HEK293 (cell line): Measurements from ENCODE around the gene KRT71.

Experiments used
- CTCF ChIA-PET: fragments of 350-600 bp; formaldehyde crosslinking; extraction: SDS; loops from one replicate; lab custom pipeline; 2021; ENCODE audit warnings: antibody characterized with exemption; lab: Yijun Ruan, JAX
- POLR2A ChIA-PET: fragments of 300-600 bp; formaldehyde crosslinking; extraction: SDS; loops from one replicate; lab custom pipeline; 2020; ENCODE audit warnings: antibody characterized with exemption, inconsistent platforms; lab: Yijun Ruan, JAX
- H3K27ac ChIP-seq: fragments of 200-500 bp; sonication (Bioruptor generic); 2 replicates; pipeline ENCODE4 v1.5.1; 2014; ENCODE audit warnings: low read depth, low read length, control low read depth, inconsistent platforms; ENCODE audit errors: extremely low read depth
- H3K36me3 ChIP-seq, 2 experiments: fragments of 200-500 bp in 1 of 2; sonication (Bioruptor generic) in 1 of 2; 1 replicate in 1 of 2; 2 replicates in 1 of 2; pipeline ENCODE4 v1.5.1; 2014 to 2017; ENCODE audit warnings: inconsistent platforms in 2 of 2, low read length in 2 of 2; ENCODE audit not compliant: control insufficient read depth in 2 of 2, insufficient read depth in 1 of 2
- H3K4me1 ChIP-seq: fragments of 200-500 bp; sonication (Bioruptor generic); 2 replicates; pipeline ENCODE4 v1.5.1; 2014; ENCODE audit warnings: mild to moderate bottlenecking, low read length, inconsistent platforms; ENCODE audit not compliant: control insufficient read depth, insufficient read depth
- H3K4me3 ChIP-seq: 2 replicates; pipeline ENCODE4 v1.5.1; 2011; ENCODE audit warnings: low read depth, mild to moderate bottlenecking, control low read depth, low read length, moderate library complexity
- H3K9me3 ChIP-seq: fragments of 200-500 bp; sonication (Bioruptor generic); 2 replicates; pipeline ENCODE4 v1.5.1; 2014; ENCODE audit warnings: low read depth, low read length, inconsistent platforms; ENCODE audit not compliant: control insufficient read depth, insufficient read depth
- FEZF1 ChIP-seq: fragments of 450-650 bp; formaldehyde crosslinking; IDR thresholded peaks from 2 replicates; pipeline ENCODE4 v1.5.1; 2016; ENCODE audit warnings: missing biosample characterization, missing genetic modification characterization
- GLIS1 ChIP-seq: fragments of 450-650 bp; formaldehyde crosslinking; IDR thresholded peaks from 2 replicates; pipeline ENCODE4 v1.5.1; 2016; ENCODE audit warnings: missing biosample characterization, missing genetic modification characterization
- HOXC10 ChIP-seq: sonication (generic); formaldehyde crosslinking; IDR thresholded peaks from 2 replicates; pipeline ENCODE4 v1.8.1; 2023; ENCODE audit warnings: mild to moderate bottlenecking, missing genetic modification reagents
- SP7 ChIP-seq: fragments of 450-650 bp; formaldehyde crosslinking; IDR thresholded peaks from 2 replicates; pipeline ENCODE4 v1.5.1; 2016; ENCODE audit warnings: missing biosample characterization, missing genetic modification characterization
- TRIM28 ChIP-seq: IDR thresholded peaks from 2 replicates; pipeline ENCODE4 v1.6.1; 2011; ENCODE audit warnings: low read length, control low read depth, borderline replicate concordance
- YY1 ChIP-seq: fragments of 450-650 bp; formaldehyde crosslinking; IDR thresholded peaks from 2 replicates; pipeline ENCODE4 v1.5.1; 2018; ENCODE audit warnings: missing biosample characterization, missing genetic modification characterization
- YY2 ChIP-seq: fragments of 450-650 bp; formaldehyde crosslinking; IDR thresholded peaks from 2 replicates; pipeline ENCODE4 v1.5.1; 2016; ENCODE audit warnings: missing biosample characterization, missing genetic modification characterization
- ZBTB21 ChIP-seq: fragments of 450-650 bp; formaldehyde crosslinking; IDR thresholded peaks from 2 replicates; pipeline ENCODE4 v1.5.1; 2017; ENCODE audit warnings: missing biosample characterization, missing genetic modification characterization
- ZFP3 ChIP-seq: fragments of 450-650 bp; formaldehyde crosslinking; IDR thresholded peaks from 2 replicates; pipeline ENCODE4 v1.5.1; 2016; ENCODE audit warnings: low read depth, missing biosample characterization, missing genetic modification characterization
- ZNF114 ChIP-seq: fragments of 450-650 bp; formaldehyde crosslinking; IDR thresholded peaks from 2 replicates; pipeline ENCODE4 v1.5.0; 2017; ENCODE audit warnings: missing biosample characterization, missing genetic modification characterization
- ZNF169 ChIP-seq: fragments of 450-650 bp; formaldehyde crosslinking; IDR thresholded peaks from 2 replicates; pipeline ENCODE4 v1.5.1; 2016; ENCODE audit warnings: missing biosample characterization, missing genetic modification characterization
- ZNF2 ChIP-seq: fragments of 450-650 bp; formaldehyde crosslinking; IDR thresholded peaks from 2 replicates; pipeline ENCODE4 v1.5.1; 2016; ENCODE audit warnings: missing biosample characterization, missing genetic modification characterization
- ZNF211 ChIP-seq: fragments of 450-650 bp; formaldehyde crosslinking; IDR thresholded peaks from 2 replicates; pipeline ENCODE4 v1.5.1; 2016; ENCODE audit warnings: low read depth, missing biosample characterization, missing genetic modification characterization
- ZNF266 ChIP-seq: fragments of 450-650 bp; formaldehyde crosslinking; IDR thresholded peaks from 2 replicates; pipeline ENCODE4 v1.5.1; 2016; ENCODE audit warnings: missing biosample characterization, missing genetic modification characterization, low read depth
- ZNF426 ChIP-seq: fragments of 450-650 bp; formaldehyde crosslinking; IDR thresholded peaks from 2 replicates; pipeline ENCODE4 v1.5.1; 2017; ENCODE audit warnings: missing biosample characterization, missing genetic modification characterization, mild to moderate bottlenecking, inconsistent platforms, moderate library complexity
- ZNF548 ChIP-seq: fragments of 450-650 bp; formaldehyde crosslinking; IDR thresholded peaks from 2 replicates; pipeline ENCODE4 v1.5.1; 2016; ENCODE audit warnings: missing biosample characterization, missing genetic modification characterization
- ZNF747 ChIP-seq: fragments of 450-650 bp; formaldehyde crosslinking; IDR thresholded peaks from 2 replicates; pipeline ENCODE4 v1.5.1; 2016; ENCODE audit warnings: missing biosample characterization, missing genetic modification characterization
- ZNF791 ChIP-seq: fragments of 450-650 bp; formaldehyde crosslinking; IDR thresholded peaks from 2 replicates; pipeline ENCODE4 v1.5.1; 2016; ENCODE audit warnings: missing biosample characterization, missing genetic modification characterization
- ZNF792 ChIP-seq: fragments of 450-650 bp; formaldehyde crosslinking; IDR thresholded peaks from 2 replicates; pipeline ENCODE4 v1.5.1; 2016; ENCODE audit warnings: missing biosample characterization, missing genetic modification characterization
- TF ChIP-seq, protein P1 (sequence below): fragments of 450-650 bp; formaldehyde crosslinking; IDR thresholded peaks from 2 replicates; pipeline ENCODE4 v1.5.1; 2016; ENCODE audit warnings: missing biosample characterization, missing genetic modification characterization
- TF ChIP-seq, protein P2 (sequence below): fragments of 450-650 bp; formaldehyde crosslinking; IDR thresholded peaks from 2 replicates; pipeline ENCODE4 v1.5.1; 2016; ENCODE audit warnings: missing biosample characterization, missing genetic modification characterization
- TF ChIP-seq, protein P3 (sequence below): fragments of 450-650 bp; formaldehyde crosslinking; IDR thresholded peaks from 2 replicates; pipeline ENCODE4 v1.5.1; 2016; ENCODE audit warnings: missing biosample characterization, missing genetic modification characterization
- TF ChIP-seq, protein P4 (sequence below): fragments of 450-650 bp; formaldehyde crosslinking; conservative IDR thresholded peaks from 2 replicates; pipeline ENCODE4 v1.5.1; 2016; ENCODE audit warnings: low read depth, missing biosample characterization, missing genetic modification characterization
- TF ChIP-seq, protein P5 (sequence below): fragments of 450-650 bp; formaldehyde crosslinking; IDR thresholded peaks from 2 replicates; pipeline ENCODE4 v1.5.1; 2016; ENCODE audit warnings: missing biosample characterization, missing genetic modification characterization
- TF ChIP-seq, protein P6 (sequence below): fragments of 450-650 bp; formaldehyde crosslinking; IDR thresholded peaks from 2 replicates; pipeline ENCODE4 v1.5.1; 2016; ENCODE audit warnings: missing biosample characterization, missing genetic modification characterization, borderline replicate concordance

Gene KRT71

DNA sequence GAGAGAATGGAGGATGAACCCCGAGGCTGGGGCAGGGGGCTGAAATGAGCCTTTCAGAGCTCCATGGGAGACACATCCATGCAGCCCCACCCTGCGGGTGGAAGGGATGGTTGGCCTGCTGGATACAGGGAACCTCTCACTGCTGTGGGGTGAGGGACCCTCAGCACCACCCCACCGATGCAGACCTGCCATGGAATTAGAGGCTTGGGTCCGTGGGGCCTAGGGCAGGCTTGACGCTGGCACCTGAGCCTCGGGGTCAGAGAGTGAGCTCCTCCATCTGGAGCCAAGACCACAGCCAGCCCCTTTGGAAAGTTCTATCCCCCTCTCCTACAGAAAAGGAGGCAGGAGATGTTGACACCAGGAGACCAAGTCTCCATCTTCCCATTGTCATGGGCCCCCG lies 28.1 kb upstream of the KRT71 start:
- Histone ChIP-seq H3K4me1 (no peaks in the 10 kb centered on the region), H3K4me3 (no peak overlapping the region), H3K36me3 (no peaks in the 10 kb centered on the region), H3K9me3 (no peaks in the 10 kb centered on the region), H3K27ac (no peak overlapping the region)
- TF ChIP-seq ZNF2 (tag by site-specific recombination), result no peak
- no peak for TF ChIP-seq ZFP3 (tag by site-specific recombination)
- TF ChIP-seq YY2 (tag by site-specific recombination), result no peak
- no peak for TF ChIP-seq ZNF792 (tag by site-specific recombination)
- no peak for TF ChIP-seq ZNF426 (tag by site-specific recombination)
- TF ChIP-seq YY1 (tag by site-specific recombination), result no peak
- no peak for TF ChIP-seq ZNF266 (tag by site-specific recombination)
- TF ChIP-seq, protein P1, sequence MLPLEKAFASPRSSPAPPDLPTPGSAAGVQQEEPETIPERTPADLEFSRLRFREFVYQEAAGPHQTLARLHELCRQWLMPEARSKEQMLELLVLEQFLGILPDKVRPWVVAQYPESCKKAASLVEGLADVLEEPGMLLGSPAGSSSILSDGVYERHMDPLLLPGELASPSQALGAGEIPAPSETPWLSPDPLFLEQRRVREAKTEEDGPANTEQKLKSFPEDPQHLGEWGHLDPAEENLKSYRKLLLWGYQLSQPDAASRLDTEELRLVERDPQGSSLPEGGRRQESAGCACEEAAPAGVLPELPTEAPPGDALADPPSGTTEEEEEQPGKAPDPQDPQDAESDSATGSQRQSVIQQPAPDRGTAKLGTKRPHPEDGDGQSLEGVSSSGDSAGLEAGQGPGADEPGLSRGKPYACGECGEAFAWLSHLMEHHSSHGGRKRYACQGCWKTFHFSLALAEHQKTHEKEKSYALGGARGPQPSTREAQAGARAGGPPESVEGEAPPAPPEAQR (tag by site-specific recombination), result no peak
- TF ChIP-seq, protein P2, sequence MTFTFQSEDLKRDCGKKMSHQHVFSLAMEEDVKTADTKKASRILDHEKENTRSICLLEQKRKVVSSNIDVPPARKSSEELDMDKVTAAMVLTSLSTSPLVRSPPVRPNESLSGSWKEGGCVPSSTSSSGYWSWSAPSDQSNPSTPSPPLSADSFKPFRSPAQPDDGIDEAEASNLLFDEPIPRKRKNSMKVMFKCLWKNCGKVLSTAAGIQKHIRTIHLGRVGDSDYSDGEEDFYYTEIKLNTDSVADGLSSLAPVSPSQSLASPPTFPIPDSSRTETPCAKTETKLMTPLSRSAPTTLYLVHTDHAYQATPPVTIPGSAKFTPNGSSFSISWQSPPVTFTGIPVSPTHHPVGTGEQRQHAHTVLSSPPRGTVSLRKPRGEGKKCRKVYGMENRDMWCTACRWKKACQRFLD (tag by site-specific recombination), result no peak
- TF ChIP-seq ZNF791 (tag by site-specific recombination), result no peak
- TF ChIP-seq FEZF1, result no peak
- CTCF ChIA-PET, result interaction anchor here (0.7 to 9.9 kb wide), 10 partner anchors 9 to 439 kb away, joined by 3 to 127 read pairs (median 8); no protein-coding TSS in a partner anchor
- POLR2A ChIA-PET, result no interaction called here

DNA sequence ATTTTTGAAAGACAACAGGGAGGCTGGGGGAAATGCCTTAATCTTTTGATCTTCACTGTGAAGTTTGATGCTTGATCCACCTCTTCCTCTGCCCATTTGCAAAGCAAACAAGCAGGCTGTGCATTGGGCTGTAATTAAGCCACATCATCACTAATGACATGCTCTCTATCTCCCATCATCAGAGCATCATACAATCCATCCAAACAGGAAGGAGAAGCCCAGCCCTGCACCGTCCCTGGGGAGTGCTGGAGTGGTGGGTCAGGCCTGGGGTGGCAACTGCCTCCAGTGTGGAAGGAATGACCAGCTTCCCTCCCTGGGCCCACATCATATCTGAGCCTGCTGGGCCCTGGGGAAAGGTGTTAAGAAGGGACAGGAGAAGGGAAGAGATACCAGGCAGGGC lies 27.6 kb upstream of the KRT71 start:
- no peaks in the 10 kb centered on the region for H3K4me1 ChIP-seq
- no peak overlapping the region for H3K4me3 ChIP-seq
- ChIA-PET POLR2A (no interaction called here), CTCF (interaction anchor here (0.6 to 9.9 kb wide), 10 partner anchors 9 to 401 kb away, joined by 3 to 127 read pairs (median 8); no protein-coding TSS in a partner anchor)
- no peaks in the 10 kb centered on the region for H3K36me3 ChIP-seq
- no peaks in the 10 kb centered on the region for H3K9me3 ChIP-seq
- H3K27ac ChIP-seq, result no peak overlapping the region
- TF ChIP-seq, protein P3, sequence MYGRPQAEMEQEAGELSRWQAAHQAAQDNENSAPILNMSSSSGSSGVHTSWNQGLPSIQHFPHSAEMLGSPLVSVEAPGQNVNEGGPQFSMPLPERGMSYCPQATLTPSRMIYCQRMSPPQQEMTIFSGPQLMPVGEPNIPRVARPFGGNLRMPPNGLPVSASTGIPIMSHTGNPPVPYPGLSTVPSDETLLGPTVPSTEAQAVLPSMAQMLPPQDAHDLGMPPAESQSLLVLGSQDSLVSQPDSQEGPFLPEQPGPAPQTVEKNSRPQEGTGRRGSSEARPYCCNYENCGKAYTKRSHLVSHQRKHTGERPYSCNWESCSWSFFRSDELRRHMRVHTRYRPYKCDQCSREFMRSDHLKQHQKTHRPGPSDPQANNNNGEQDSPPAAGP (tag by site-specific recombination), result peak; percentile 54; the same call in 1 of the 2 replicates
- TF ChIP-seq, protein P4, sequence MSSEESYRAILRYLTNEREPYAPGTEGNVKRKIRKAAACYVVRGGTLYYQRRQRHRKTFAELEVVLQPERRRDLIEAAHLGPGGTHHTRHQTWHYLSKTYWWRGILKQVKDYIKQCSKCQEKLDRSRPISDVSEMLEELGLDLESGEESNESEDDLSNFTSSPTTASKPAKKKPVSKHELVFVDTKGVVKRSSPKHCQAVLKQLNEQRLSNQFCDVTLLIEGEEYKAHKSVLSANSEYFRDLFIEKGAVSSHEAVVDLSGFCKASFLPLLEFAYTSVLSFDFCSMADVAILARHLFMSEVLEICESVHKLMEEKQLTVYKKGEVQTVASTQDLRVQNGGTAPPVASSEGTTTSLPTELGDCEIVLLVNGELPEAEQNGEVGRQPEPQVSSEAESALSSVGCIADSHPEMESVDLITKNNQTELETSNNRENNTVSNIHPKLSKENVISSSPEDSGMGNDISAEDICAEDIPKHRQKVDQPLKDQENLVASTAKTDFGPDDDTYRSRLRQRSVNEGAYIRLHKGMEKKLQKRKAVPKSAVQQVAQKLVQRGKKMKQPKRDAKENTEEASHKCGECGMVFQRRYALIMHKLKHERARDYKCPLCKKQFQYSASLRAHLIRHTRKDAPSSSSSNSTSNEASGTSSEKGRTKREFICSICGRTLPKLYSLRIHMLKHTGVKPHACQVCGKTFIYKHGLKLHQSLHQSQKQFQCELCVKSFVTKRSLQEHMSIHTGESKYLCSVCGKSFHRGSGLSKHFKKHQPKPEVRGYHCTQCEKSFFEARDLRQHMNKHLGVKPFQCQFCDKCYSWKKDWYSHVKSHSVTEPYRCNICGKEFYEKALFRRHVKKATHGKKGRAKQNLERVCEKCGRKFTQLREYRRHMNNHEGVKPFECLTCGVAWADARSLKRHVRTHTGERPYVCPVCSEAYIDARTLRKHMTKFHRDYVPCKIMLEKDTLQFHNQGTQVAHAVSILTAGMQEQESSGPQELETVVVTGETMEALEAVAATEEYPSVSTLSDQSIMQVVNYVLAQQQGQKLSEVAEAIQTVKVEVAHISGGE (tag by site-specific recombination), result no peak
- TF ChIP-seq ZNF747 (tag by site-specific recombination) (no peak), ZNF169 (tag by site-specific recombination) (no peak), ZNF548 (tag by site-specific recombination) (no peak), HOXC10 (CRISPR knock-in tag) (no peak), SP7 (tag by site-specific recombination) (peak; percentile 99), TRIM28 (no peak), ZNF211 (tag by site-specific recombination) (no peak), ZBTB21 (tag by site-specific recombination) (no peak), YY1 (tag by site-specific recombination) (no peak), ZNF114 (tag by site-specific recombination) (no peak), GLIS1 (tag by site-specific recombination) (peak; percentile 39)
- TF ChIP-seq, protein P5, sequence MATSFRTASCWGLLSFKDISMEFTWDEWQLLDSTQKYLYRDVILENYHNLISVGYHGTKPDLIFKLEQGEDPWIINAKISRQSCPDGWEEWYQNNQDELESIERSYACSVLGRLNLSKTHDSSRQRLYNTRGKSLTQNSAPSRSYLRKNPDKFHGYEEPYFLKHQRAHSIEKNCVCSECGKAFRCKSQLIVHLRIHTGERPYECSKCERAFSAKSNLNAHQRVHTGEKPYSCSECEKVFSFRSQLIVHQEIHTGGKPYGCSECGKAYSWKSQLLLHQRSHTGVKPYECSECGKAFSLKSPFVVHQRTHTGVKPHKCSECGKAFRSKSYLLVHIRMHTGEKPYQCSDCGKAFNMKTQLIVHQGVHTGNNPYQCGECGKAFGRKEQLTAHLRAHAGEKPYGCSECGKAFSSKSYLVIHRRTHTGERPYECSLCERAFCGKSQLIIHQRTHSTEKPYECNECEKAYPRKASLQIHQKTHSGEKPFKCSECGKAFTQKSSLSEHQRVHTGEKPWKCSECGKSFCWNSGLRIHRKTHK, result no peak
- TF ChIP-seq, protein P6, sequence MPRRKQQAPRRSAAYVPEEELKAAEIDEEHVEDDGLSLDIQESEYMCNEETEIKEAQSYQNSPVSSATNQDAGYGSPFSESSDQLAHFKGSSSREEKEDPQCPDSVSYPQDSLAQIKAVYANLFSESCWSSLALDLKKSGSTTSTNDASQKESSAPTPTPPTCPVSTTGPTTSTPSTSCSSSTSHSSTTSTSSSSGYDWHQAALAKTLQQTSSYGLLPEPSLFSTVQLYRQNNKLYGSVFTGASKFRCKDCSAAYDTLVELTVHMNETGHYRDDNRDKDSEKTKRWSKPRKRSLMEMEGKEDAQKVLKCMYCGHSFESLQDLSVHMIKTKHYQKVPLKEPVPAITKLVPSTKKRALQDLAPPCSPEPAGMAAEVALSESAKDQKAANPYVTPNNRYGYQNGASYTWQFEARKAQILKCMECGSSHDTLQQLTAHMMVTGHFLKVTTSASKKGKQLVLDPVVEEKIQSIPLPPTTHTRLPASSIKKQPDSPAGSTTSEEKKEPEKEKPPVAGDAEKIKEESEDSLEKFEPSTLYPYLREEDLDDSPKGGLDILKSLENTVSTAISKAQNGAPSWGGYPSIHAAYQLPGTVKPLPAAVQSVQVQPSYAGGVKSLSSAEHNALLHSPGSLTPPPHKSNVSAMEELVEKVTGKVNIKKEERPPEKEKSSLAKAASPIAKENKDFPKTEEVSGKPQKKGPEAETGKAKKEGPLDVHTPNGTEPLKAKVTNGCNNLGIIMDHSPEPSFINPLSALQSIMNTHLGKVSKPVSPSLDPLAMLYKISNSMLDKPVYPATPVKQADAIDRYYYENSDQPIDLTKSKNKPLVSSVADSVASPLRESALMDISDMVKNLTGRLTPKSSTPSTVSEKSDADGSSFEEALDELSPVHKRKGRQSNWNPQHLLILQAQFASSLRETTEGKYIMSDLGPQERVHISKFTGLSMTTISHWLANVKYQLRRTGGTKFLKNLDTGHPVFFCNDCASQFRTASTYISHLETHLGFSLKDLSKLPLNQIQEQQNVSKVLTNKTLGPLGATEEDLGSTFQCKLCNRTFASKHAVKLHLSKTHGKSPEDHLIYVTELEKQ, result no peak
